T-cell (primary cell): ENCODE measurements around the gene EPAS1. TPM values are rescaled to one million over a fixed set of nuclear protein-coding genes. Genes with fewer than 3 reads are reported as not detected.

ENCODE experiments used
- ATAC-seq, 4 experiments: fragments of 200-7000 bp in 3 of 4; fragments of 150-1000 bp in 1 of 4; cut with Tn5 transposase; replicated peaks in 1 of 4; 1 replicate in 3 of 4; 2 replicates in 1 of 4; pipeline ENCODE4 v1.10.0; 2021; ENCODE audit warnings: moderate library complexity in 3 of 4, mild to moderate bottlenecking in 2 of 4, moderate number of reproducible peaks in 1 of 4
- CTCF ChIA-PET, 2 donors: fragments of 300-600 bp; sonication (Branson Sonifier 250); formaldehyde crosslinking; loops; one replicate each; lab custom pipeline; 2022; ENCODE audit warnings: antibody characterized with exemption in 2 of 2; lab: Charles Lee
- POLR2A ChIA-PET, 2 donors: fragments of 300-600 bp; sonication (Branson Sonifier 250); formaldehyde crosslinking; loops; one replicate each; lab custom pipeline; 2022; ENCODE audit warnings: antibody characterized with exemption in 2 of 2; lab: Charles Lee
- DNase-seq, 35 experiments: peaks; one replicate each; pipeline versions ENCODE4 v3.0.0 to v3.0.0-alpha.2; 2013 to 2023
- H3K27ac ChIP-seq: one replicate; pipeline ENCODE4 v1.5.1; 2013; ENCODE audit warnings: low read length
- H3K27me3 ChIP-seq, 2 experiments: replicated peaks in 1 of 2; 1 replicate in 1 of 2; 2 replicates in 1 of 2; pipeline versions ENCODE4 v1.6.1 to v1.7.0; 2013; ENCODE audit warnings: low read length in 1 of 2, mixed read lengths in 1 of 2; ENCODE audit not compliant: control insufficient read depth in 2 of 2, insufficient read depth in 2 of 2; ENCODE audit errors: extremely low read depth in 1 of 2
- H3K36me3 ChIP-seq, 2 donors: 1 replicate in 1 of 2; 2 replicates in 1 of 2; pipeline versions ENCODE4 v1.6.1 to v1.7.0; 2013; ENCODE audit warnings: low read length in 1 of 2; ENCODE audit not compliant: control insufficient read depth in 2 of 2, insufficient read depth in 1 of 2; ENCODE audit errors: extremely low read depth in 1 of 2
- H3K4me1 ChIP-seq, 2 experiments: 1 replicate in 1 of 2; 2 replicates in 1 of 2; pipeline versions ENCODE4 v1.6.1 to v1.7.0; 2013; ENCODE audit warnings: low read length in 2 of 2, mixed read lengths in 1 of 2; ENCODE audit not compliant: insufficient read depth in 2 of 2, control insufficient read depth in 1 of 2; ENCODE audit errors: extremely low read depth in 1 of 2
- H3K4me3 ChIP-seq, 2 donors: 1 replicate in 1 of 2; 2 replicates in 1 of 2; pipeline versions ENCODE4 v1.5.1 to v1.7.0; 2013; ENCODE audit warnings: mild to moderate bottlenecking in 2 of 2, low read length in 1 of 2, moderate library complexity in 1 of 2; ENCODE audit not compliant: control insufficient read depth in 1 of 2; ENCODE audit errors: extremely low read depth in 1 of 2
- H3K9me3 ChIP-seq: 2 replicates; pipeline ENCODE4 v1.7.0; 2013
- H3K27ac Mint-ChIP-seq, 2 donors: one replicate each; pipeline ENCODE4 v1.8.0; 2020 to 2021; ENCODE audit warnings: mild to moderate bottlenecking in 2 of 2, mixed read lengths in 2 of 2
- H3K27me3 Mint-ChIP-seq, 2 donors: one replicate each; pipeline ENCODE4 v1.8.0; 2021 to 2022; ENCODE audit warnings: mixed read lengths in 2 of 2
- H3K36me3 Mint-ChIP-seq: one replicate; pipeline ENCODE4 v1.8.0; 2021; ENCODE audit warnings: mixed read lengths
- H3K4me1 Mint-ChIP-seq, 3 donors: one replicate each; pipeline ENCODE4 v1.8.0; 2020 to 2022; ENCODE audit warnings: mixed read lengths in 3 of 3, mild to moderate bottlenecking in 1 of 3
- H3K4me3 Mint-ChIP-seq, 3 donors: one replicate each; pipeline ENCODE4 v1.8.0; 2020 to 2022; ENCODE audit warnings: mild to moderate bottlenecking in 3 of 3, mixed read lengths in 3 of 3, moderate library complexity in 3 of 3
- H3K9me3 Mint-ChIP-seq, 3 donors: one replicate each; pipeline ENCODE4 v1.8.0; 2020 to 2022; ENCODE audit warnings: mixed read lengths in 3 of 3
- WGBS: methylation state at CpG from one replicate; pipeline ENCODE4 v1.1.5; 2013; ENCODE audit warnings: missing lambda C conversion rate; ENCODE audit not compliant: insufficient coverage; 5-methylcytosine and 5-hydroxymethylcytosine counted together
- total RNA-seq, 35 experiments: library from RNA in 6 of 35; stranded (reverse) in 6 of 35; fragments of 120-200 nt in 1 of 35; gene quantifications; one replicate each; pipeline versions ENCODE4 v1.2.1 to v1.2.4 and lab custom pipeline; 2013 to 2026

Gene EPAS1
- total RNA-seq, 5 donors from 2014 or later (not counting 1 experiment from before 2014, with no cell fraction given): 1.0 to 4.0 (median 3.0) TPM

DNA sequence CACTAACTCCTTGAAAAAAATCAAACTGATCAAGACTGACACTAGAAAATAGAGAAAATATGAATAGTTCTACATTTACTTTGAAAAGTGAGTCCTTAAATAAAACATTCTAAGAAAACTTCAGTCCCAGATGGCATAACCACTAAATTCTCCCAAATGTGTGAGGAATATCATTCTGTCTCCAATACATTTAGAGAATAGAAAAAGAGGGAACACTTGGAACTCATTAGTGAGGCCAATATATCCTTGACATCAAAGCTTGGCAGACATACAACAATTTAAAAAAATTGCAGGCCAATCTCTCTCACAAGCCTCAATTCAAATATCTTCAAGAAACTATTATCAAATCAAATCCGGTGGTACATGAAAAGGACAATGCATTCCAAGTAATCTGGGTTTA is 102.8 kb downstream of the EPAS1 start:
- ChIA-PET POLR2A (no interaction called here), CTCF (no interaction called here)
- Mint-ChIP-seq H3K27ac (no peak overlapping the region), H3K36me3 (no peaks in the 10 kb centered on the region), H3K9me3 (no peaks in the 10 kb centered on the region), H3K27me3 (peaks cover 3 to 5% of the 10 kb centered on the region in 2 donors), H3K4me3 (no peak overlapping the region), H3K4me1 (no peaks in the 10 kb centered on the region)
- H3K4me3 ChIP-seq: no peak overlapping the region
- peaks cover 0 to 10% of the 10 kb centered on the region in 2 experiments for H3K27me3 ChIP-seq
- no peak for DNase-seq
- H3K27ac ChIP-seq: no peak overlapping the region
- no peaks in the 10 kb centered on the region for H3K36me3 ChIP-seq
- no CpG with 5 or more reads among the region's 1 CpG for WGBS
- H3K4me1 ChIP-seq: no peaks in the 10 kb centered on the region
- no peaks in the 10 kb centered on the region for H3K9me3 ChIP-seq
- ATAC-seq: no peak

DNA sequence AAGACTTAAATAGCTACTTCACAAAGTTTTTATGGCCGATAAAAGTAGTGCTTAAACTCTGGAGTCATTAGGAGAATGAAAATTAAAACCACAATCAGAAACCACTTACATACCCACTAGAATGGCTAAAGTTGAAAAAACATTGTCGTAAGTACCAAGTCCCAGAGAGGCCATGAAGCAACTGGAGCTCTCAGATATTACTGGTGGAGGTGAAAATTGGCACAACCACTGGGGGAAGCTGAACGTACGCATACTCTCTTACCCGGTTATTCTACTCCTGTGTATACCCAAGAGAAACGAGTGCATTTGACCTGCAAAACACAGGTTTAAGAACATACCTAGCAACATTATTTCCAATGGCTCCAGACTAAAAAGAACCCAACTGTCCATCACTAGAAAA is 105.7 kb downstream of the EPAS1 start:
- H3K27me3 Mint-ChIP-seq: no peaks in the 10 kb centered on the region
- H3K4me3 ChIP-seq: no peak overlapping the region
- H3K9me3 ChIP-seq: no peaks in the 10 kb centered on the region
- no peaks in the 10 kb centered on the region for H3K4me1 ChIP-seq
- no peak overlapping the region for H3K27ac Mint-ChIP-seq
- no peaks in the 10 kb centered on the region for H3K4me1 Mint-ChIP-seq
- H3K36me3 Mint-ChIP-seq: no peaks in the 10 kb centered on the region
- ATAC-seq: no peak
- no peak overlapping the region for H3K4me3 Mint-ChIP-seq
- H3K36me3 ChIP-seq: no peaks in the 10 kb centered on the region
- DNase-seq: no peak
- WGBS: 100% methylated on average over 2 of the region's 6 CpGs
- no peak overlapping the region for H3K27ac ChIP-seq
- POLR2A ChIA-PET: no interaction called here
- CTCF ChIA-PET: no interaction called here
- no peaks in the 10 kb centered on the region for H3K9me3 Mint-ChIP-seq
- no peaks in the 10 kb centered on the region for H3K27me3 ChIP-seq

GRCh38 chr2:46404181-46404759 is 107.1 kb downstream of the EPAS1 start:
- no peak overlapping the region for H3K4me3 ChIP-seq
- H3K27me3 Mint-ChIP-seq: peaks cover 0 to 2% of the 10 kb centered on the region in 2 donors
- DNase-seq (no peak), ATAC-seq (no peak)
- no peaks in the 10 kb centered on the region for H3K9me3 ChIP-seq
- no peaks in the 10 kb centered on the region for H3K27me3 ChIP-seq
- H3K4me1 ChIP-seq: no peaks in the 10 kb centered on the region
- no peaks in the 10 kb centered on the region for H3K9me3 Mint-ChIP-seq
- H3K36me3 Mint-ChIP-seq: no peaks in the 10 kb centered on the region
- no peaks in the 10 kb centered on the region for H3K36me3 ChIP-seq
- ChIA-PET CTCF (no interaction called here), POLR2A (no interaction called here)
- H3K4me1 Mint-ChIP-seq: no peaks in the 10 kb centered on the region
- 75% methylated on average over 1 of the region's 8 CpGs for WGBS
- H3K27ac Mint-ChIP-seq: no peak overlapping the region
- H3K4me3 Mint-ChIP-seq: no peak overlapping the region
- H3K27ac ChIP-seq: no peak overlapping the region

GRCh38 chr2:46407852-46408455 is 110.7 kb downstream of the EPAS1 start:
- DNase-seq: no peak
- 89% methylated on average over 6 of the region's 14 CpGs for WGBS
- H3K4me3 Mint-ChIP-seq: no peak overlapping the region
- H3K36me3 Mint-ChIP-seq: no peaks in the 10 kb centered on the region
- no peaks in the 10 kb centered on the region for H3K9me3 Mint-ChIP-seq
- no peak for ATAC-seq
- Histone ChIP-seq H3K4me1 (no peaks in the 10 kb centered on the region), H3K27ac (no peak overlapping the region), H3K4me3 (no peak overlapping the region), H3K27me3 (no peaks in the 10 kb centered on the region), H3K9me3 (no peaks in the 10 kb centered on the region), H3K36me3 (no peaks in the 10 kb centered on the region)
- POLR2A ChIA-PET: no interaction called here
- no peak overlapping the region for H3K27ac Mint-ChIP-seq
- H3K27me3 Mint-ChIP-seq: peaks cover 0 to 4% of the 10 kb centered on the region in 2 donors
- CTCF ChIA-PET: no interaction called here
- H3K4me1 Mint-ChIP-seq: no peaks in the 10 kb centered on the region

DNA sequence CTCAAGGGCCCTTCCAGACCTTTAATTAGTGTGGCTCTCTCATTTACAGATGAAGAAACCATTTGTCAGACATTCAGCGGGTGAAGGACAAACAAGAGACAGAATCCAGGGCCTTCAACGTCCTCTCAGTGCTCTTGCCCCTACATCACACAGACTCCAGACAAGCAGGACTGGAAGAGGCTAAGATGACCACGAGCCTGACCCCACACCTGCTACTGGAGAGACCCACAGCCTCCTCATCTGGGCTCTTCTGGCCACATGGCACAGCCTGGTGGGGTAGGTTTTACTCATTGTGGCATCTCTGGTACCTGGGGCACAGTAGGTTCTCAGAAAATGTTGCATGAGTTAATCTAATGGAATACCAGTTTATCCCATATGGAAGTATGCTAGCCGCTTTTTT is 112.5 kb downstream of the EPAS1 start:
- ChIA-PET CTCF (no interaction called here), POLR2A (interaction anchor here in 1 of 2 donors (0.6 kb wide), 1 partner anchor 310 kb away, joined by 10 read pairs; no protein-coding TSS in a partner anchor)
- no peaks in the 10 kb centered on the region for H3K36me3 ChIP-seq
- no peaks in the 10 kb centered on the region for H3K9me3 ChIP-seq
- no peak for ATAC-seq
- H3K4me1 ChIP-seq: no peaks in the 10 kb centered on the region
- Mint-ChIP-seq H3K4me3 (no peak overlapping the region), H3K27ac (no peak overlapping the region), H3K36me3 (no peaks in the 10 kb centered on the region), H3K4me1 (no peaks in the 10 kb centered on the region), H3K9me3 (no peaks in the 10 kb centered on the region), H3K27me3 (peaks cover 0 to 4% of the 10 kb centered on the region in 2 donors)
- H3K27me3 ChIP-seq: no peaks in the 10 kb centered on the region
- DNase-seq: no peak
- H3K4me3 ChIP-seq: no peak overlapping the region
- H3K27ac ChIP-seq: no peak overlapping the region
- 100% methylated on average over 2 of the region's 4 CpGs for WGBS

DNA sequence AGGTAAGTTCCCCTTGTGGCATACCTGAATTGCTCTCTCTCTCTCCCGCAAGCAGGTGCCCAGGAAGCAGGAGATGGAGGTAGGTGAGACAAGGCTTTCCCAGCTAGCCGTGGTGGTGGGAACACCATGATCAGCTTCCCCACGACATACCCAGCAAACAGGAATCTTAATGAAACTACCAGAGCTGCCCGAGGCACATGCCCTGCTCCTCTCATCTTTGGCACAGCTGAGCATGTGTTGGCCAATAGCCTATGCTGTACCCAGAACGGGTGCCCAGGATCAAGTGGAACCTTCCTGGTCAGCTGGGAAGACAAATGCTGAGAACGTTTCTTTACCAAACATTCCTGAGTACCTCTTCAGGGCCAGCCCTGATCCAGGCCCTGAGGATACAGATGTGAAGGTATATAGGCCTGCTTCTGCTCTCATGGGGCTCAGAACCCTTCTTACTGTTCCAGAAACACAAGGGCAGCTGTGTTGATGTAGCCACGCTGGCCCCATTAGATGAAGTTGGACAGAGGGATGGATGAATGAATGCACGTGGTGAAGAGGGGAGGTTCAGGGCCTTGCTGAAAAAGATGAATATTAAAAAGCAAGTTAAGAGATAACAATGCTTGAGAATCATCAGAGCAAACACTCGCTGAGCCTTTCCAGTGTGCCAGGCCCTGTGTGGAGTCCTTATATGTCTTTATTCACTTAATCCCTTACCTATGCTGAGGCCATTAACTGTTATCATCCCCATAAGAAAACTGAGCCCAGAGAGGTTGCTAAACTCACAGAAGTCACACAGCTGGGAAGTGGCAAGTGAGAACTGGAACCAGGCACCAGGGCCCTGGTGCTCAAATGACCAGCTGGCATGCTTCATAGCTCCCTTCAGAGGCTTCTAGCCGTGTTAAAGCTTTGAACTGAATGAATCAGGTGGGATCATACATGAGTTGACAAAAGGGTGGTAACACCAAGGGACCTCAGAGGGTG is 113.4 kb downstream of the EPAS1 start:
- Histone ChIP-seq H3K4me1 (no peaks in the 10 kb centered on the region), H3K9me3 (no peaks in the 10 kb centered on the region), H3K27ac (no peak overlapping the region), H3K4me3 (no peak overlapping the region), H3K36me3 (no peaks in the 10 kb centered on the region), H3K27me3 (no peaks in the 10 kb centered on the region)
- Mint-ChIP-seq H3K4me3 (no peak overlapping the region), H3K36me3 (no peaks in the 10 kb centered on the region), H3K27me3 (peaks cover 0 to 4% of the 10 kb centered on the region in 2 donors), H3K4me1 (no peaks in the 10 kb centered on the region), H3K27ac (no peak overlapping the region), H3K9me3 (peaks cover 0 to 5% (median 4%) of the 10 kb centered on the region in 3 donors)
- CTCF ChIA-PET: interaction anchor here in 1 of 2 donors (0.9 kb wide), 1 partner anchor 50 kb away, joined by 3 read pairs; no protein-coding TSS in a partner anchor
- DNase-seq (no peak), ATAC-seq (no peak)
- POLR2A ChIA-PET: no interaction called here
- 78% methylated on average over 5 of the region's 10 CpGs for WGBS
